Transverse colon (tissue), 4 donors: Measurements from ENCODE around the gene SLC25A51. TPM values are rescaled to one million over a fixed set of nuclear protein-coding genes. Genes with fewer than 3 reads are reported as not detected.

Experiments used
- DNase-seq: peaks from one replicate; pipeline ENCODE4 v3.0.0-alpha.2; 2019
- H3K27ac ChIP-seq, 4 donors: fragments of 200-600 bp; sonication (generic); 2 replicates each; pipeline ENCODE4 v1.5.1; 2016 to 2018; ENCODE audit warnings: inconsistent platforms in 4 of 4
- H3K27me3 ChIP-seq: fragments of 200-600 bp; sonication (generic); 2 replicates; pipeline ENCODE4 v1.5.1; 2017; ENCODE audit warnings: inconsistent platforms
- H3K36me3 ChIP-seq, 4 donors: fragments of 200-600 bp; sonication (generic); 2 replicates each; pipeline ENCODE4 v1.5.1; 2017 to 2019; ENCODE audit warnings: inconsistent platforms in 4 of 4
- H3K4me1 ChIP-seq, 4 donors: fragments of 200-600 bp; sonication (generic); 2 replicates each; pipeline ENCODE4 v1.5.1; 2017 to 2020; ENCODE audit warnings: inconsistent platforms in 4 of 4
- H3K4me3 ChIP-seq, 4 donors: fragments of 200-600 bp; sonication (generic); 1 replicate in 1 of 4; 2 replicates in 3 of 4; pipeline versions ENCODE4 v1.5.1 to v1.6.1; 2017 to 2019; ENCODE audit warnings: inconsistent platforms in 4 of 4
- H3K9me3 ChIP-seq, 2 donors: fragments of 200-600 bp; sonication (generic); 2 replicates each; pipeline ENCODE4 v1.5.1; 2017 to 2019; ENCODE audit warnings: inconsistent platforms in 2 of 2
- EP300 ChIP-seq: sonication (generic); formaldehyde crosslinking; IDR thresholded peaks from one replicate; pipeline ENCODE4 v1.6.1; 2017; ENCODE audit warnings: antibody characterized with exemption, low read depth
- POLR2A ChIP-seq: fragments of 450-650 bp; IDR thresholded peaks from one replicate; pipeline ENCODE4 v1.6.1; 2016; ENCODE audit warnings: antibody characterized with exemption, mild to moderate bottlenecking, moderate library complexity
- POLR2AphosphoS5 ChIP-seq, 3 donors: sonication (generic); formaldehyde crosslinking; IDR thresholded peaks; one replicate each; pipeline ENCODE4 v1.6.1; 2016; ENCODE audit warnings: antibody characterized with exemption in 3 of 3
- WGBS, 2 donors: methylation state at CpG; one replicate each; pipeline ENCODE4 v1.1.5; 2018; ENCODE audit warnings: low coverage in 1 of 2; 5-methylcytosine and 5-hydroxymethylcytosine counted together
- in situ Hi-C, 4 donors: fragments of 200-750 bp; cut with MboI; loops; one replicate each; pipeline versions ENCODE4 v1.15.0 to v1.15.1; 2017; ENCODE audit warnings: low sequenced_read_pairs in 3 of 4, low pct_ligation_motif_present in 1 of 4, low pct_unique_long_range_greater_than_20kb in 1 of 4
- intact Hi-C: fragments of 100-400 bp; cut with DNase I; formaldehyde crosslinking; loops from one replicate; pipeline ENCODE4 v1.15.1; 2023; ENCODE audit warnings: low total_unique reads
- total RNA-seq, 4 donors: library from RNA; depleted of rRNA; stranded (reverse); fragments of >200 nt; gene quantifications; one replicate each; pipeline ENCODE4 v1.1.0, GENCODE V29; 2016
- TF ChIP-seq, protein P1 (sequence below), 5 experiments: fragments of 200-600 bp in 3 of 5; fragments of 450-650 bp in 2 of 5; sonication (generic) in 3 of 5; IDR thresholded peaks; 1 replicate in 2 of 5; 2 replicates in 3 of 5; pipeline ENCODE4 v1.5.1; 2016 to 2017; ENCODE audit warnings: antibody characterized with exemption in 5 of 5, inconsistent platforms in 3 of 5, mild to moderate bottlenecking in 2 of 5, moderate library complexity in 1 of 5

SLC25A51 gene
- total RNA-seq, 4 donors from 2014 or later: 15.7 to 30.0 (median 24.1) TPM

DNA sequence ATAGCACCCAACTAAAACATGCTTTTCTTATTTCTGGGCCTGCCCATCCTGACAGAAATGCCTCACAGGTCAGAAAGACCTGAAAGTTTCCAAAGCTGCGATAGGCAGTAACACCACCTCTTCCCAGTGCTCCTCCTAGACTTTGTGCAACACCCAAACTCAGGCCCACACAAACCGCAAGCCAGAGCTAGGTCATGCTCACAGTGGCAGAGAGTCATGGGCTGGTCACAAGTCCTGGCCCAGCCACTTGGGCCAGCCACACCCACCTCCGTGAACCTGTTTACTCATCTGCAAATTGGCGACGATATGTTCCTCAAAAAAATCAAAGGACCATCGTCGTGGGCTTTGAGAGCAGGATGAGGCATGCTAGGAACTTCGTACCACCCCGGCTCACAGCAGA lies 44.0 kb upstream of the SLC25A51 start:
- Histone ChIP-seq H3K27ac (no peak overlapping the region), H3K27me3 (no peaks in the 10 kb centered on the region), H3K4me1 (peaks cover 6 to 12% (median 8%) of the 10 kb centered on the region in 4 donors), H3K4me3 (no peak overlapping the region), H3K36me3 (peaks cover 0 to 5% (median 2%) of the 10 kb centered on the region in 4 donors), H3K9me3 (no peaks in the 10 kb centered on the region)
- intact Hi-C loops: no loop called here
- in situ Hi-C loops: no loop called here
- TF ChIP-seq EP300: no peak
- no peak for TF ChIP-seq POLR2AphosphoS5 (IDR thresholded peaks at IDR 0.05)
- TF ChIP-seq, protein P1, sequence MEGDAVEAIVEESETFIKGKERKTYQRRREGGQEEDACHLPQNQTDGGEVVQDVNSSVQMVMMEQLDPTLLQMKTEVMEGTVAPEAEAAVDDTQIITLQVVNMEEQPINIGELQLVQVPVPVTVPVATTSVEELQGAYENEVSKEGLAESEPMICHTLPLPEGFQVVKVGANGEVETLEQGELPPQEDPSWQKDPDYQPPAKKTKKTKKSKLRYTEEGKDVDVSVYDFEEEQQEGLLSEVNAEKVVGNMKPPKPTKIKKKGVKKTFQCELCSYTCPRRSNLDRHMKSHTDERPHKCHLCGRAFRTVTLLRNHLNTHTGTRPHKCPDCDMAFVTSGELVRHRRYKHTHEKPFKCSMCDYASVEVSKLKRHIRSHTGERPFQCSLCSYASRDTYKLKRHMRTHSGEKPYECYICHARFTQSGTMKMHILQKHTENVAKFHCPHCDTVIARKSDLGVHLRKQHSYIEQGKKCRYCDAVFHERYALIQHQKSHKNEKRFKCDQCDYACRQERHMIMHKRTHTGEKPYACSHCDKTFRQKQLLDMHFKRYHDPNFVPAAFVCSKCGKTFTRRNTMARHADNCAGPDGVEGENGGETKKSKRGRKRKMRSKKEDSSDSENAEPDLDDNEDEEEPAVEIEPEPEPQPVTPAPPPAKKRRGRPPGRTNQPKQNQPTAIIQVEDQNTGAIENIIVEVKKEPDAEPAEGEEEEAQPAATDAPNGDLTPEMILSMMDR (IDR thresholded peaks at IDR 0.05): no peak
- no peak for TF ChIP-seq POLR2A
- 83 to 90% methylated on average over 2 to 9 of the region's 9 CpGs for WGBS, 2 donors
- DNase-seq: no peak

DNA sequence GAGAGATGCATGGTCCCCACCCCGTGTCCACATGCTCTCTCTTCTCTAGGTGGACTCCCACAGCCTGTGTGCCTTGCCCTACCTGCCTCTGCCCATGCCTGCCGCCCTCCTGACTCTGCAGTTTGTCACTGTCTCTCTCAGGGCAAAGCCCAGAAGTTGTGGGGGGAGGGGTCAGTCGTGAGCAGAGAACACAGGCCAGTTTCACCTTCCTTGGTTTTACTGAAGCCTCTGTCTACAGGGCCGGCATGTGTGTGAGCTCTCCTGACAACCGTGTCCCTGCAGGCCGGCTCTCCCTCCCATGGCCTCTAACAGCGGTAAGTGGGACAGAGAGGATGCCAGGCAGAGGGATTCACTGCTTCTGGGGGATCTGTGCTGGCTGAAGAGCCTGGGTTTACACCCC lies 43.5 kb upstream of the SLC25A51 start:
- TF ChIP-seq, protein P1 (IDR thresholded peaks at IDR 0.05): no peak
- no peak for TF ChIP-seq EP300
- no peak for TF ChIP-seq POLR2AphosphoS5 (IDR thresholded peaks at IDR 0.05)
- no peak for TF ChIP-seq POLR2A
- intact Hi-C loops (no loop called here), in situ Hi-C loops (no loop called here)
- Histone ChIP-seq H3K27ac (no peak overlapping the region), H3K27me3 (no peaks in the 10 kb centered on the region), H3K9me3 (no peaks in the 10 kb centered on the region), H3K4me1 (peaks cover 6 to 13% (median 8%) of the 10 kb centered on the region in 4 donors), H3K36me3 (peaks cover 0 to 5% (median 2%) of the 10 kb centered on the region in 4 donors), H3K4me3 (no peak overlapping the region)
- WGBS, 2 donors: 90 to 97% methylated on average over 5 to 7 of the region's 7 CpGs
- no peak for DNase-seq

DNA sequence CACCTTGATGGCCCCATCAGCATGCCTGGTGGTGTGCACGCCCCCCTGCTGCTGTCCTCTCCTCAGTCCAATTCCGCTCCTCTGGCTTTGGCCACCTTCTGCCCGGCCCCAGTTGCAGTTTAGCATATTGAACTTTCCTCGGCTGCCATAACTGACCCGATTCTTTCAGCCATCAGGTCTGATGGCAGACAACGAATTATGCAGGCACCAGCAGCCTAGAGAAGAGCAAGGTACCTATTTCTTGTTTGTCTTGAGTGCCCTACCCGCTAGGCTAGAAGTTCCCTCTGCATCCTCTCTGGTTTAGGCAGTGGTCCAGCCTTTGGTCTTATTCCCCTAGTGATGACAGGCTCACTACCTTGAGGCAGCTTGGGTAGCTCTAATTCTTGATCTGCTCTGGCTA lies 43.0 kb upstream of the SLC25A51 start:
- TF ChIP-seq EP300 (no peak), POLR2AphosphoS5 (IDR thresholded peaks at IDR 0.05) (no peak), POLR2A (no peak)
- TF ChIP-seq, protein P1 (IDR thresholded peaks at IDR 0.05): no peak
- Histone ChIP-seq H3K9me3 (no peaks in the 10 kb centered on the region), H3K4me3 (no peak overlapping the region), H3K4me1 (peaks cover 6 to 13% (median 8%) of the 10 kb centered on the region in 4 donors), H3K27ac (no peak overlapping the region), H3K27me3 (no peaks in the 10 kb centered on the region), H3K36me3 (peaks cover 0 to 5% (median 2%) of the 10 kb centered on the region in 4 donors)
- intact Hi-C loops: no loop called here
- DNase-seq: no peak
- in situ Hi-C loops: no loop called here
- 89 to 100% methylated on average over 2 to 7 of the region's 7 CpGs for WGBS, 2 donors

DNA sequence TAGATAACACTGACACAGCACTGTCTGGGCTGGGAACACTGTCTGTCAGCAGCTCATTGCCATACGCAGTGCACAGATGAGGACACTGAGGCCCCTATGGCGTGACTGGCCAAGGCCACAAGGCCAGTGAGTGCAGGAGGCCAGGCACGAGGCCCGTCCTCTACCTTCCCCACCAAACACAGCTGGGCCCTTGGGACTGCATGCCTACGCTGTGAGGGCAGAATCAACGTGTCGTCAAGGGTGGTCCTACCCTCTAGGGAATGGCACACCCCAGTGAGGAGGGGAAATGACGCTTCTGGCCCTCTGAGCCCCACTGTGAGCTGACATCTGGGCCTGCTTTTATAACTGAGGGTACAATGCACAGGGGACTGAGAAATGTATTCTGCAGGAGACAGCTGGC lies 42.1 kb upstream of the SLC25A51 start:
- H3K9me3 ChIP-seq: no peaks in the 10 kb centered on the region
- H3K36me3 ChIP-seq: peaks cover 0 to 5% (median 2%) of the 10 kb centered on the region in 4 donors

More for the DNA sequence above, 42.1 kb upstream of the SLC25A51 start:
- 88% methylated on average over 8 of the region's 8 CpGs; no CpG with 5 or more reads in 1 of the 2 donors for whole genome bisulfite sequencing, 2 donors
- TF ChIP-seq EP300 (no peak), POLR2AphosphoS5 (IDR thresholded peaks at IDR 0.05) (no peak), POLR2A (no peak)
- TF ChIP-seq, protein P1 (IDR thresholded peaks at IDR 0.05): no peak
- intact Hi-C loops (no loop called here), in situ Hi-C loops (no loop called here)
- H3K27ac ChIP-seq: no peak overlapping the region
- H3K27me3 ChIP-seq: no peaks in the 10 kb centered on the region
- DNase-seq: no peak
- H3K4me3 ChIP-seq: no peak overlapping the region
- H3K4me1 ChIP-seq: peaks cover 6 to 13% (median 8%) of the 10 kb centered on the region in 4 donors
